CD4-positive, alpha-beta T cell treated with Interferon gamma for 1 hour (primary cell): Measurements from ENCODE around the gene ABCC3.

Source experiments
- DNase-seq: peaks from one replicate; pipeline ENCODE4 v3.0.0-alpha.2; 2020

ABCC3 gene

GRCh38 chr17:50634224-50634914 is at the start of gene ABCC3:
TSS of gene ABCC3 (plus strand) at chr17:50634881. CDS start at chr17:50634937, 56 bp downstream.
- no peak for DNase-seq

- DNase-seq, result no peak
Measured at GRCh38 chr17:50585346-50585745, 49.3 kb upstream of the ABCC3 start.

- no peak for DNase-seq
Measured at GRCh38 chr17:50585891-50586290, 48.8 kb upstream of the ABCC3 start.

- DNase-seq, result no peak
Measured at GRCh38 chr17:50586421-50587247, 48.0 kb upstream of the ABCC3 start.

- no peak for DNase-seq
Measured at GRCh38 chr17:50587571-50587970, 47.1 kb upstream of the ABCC3 start.

GRCh38 chr17:50588391-50589049 is 46.2 kb upstream of the ABCC3 start:
- DNase-seq, result no peak

- no peak for DNase-seq
Measured at GRCh38 chr17:50589095-50589705, 45.5 kb upstream of the ABCC3 start.

- DNase-seq, result no peak
Measured at GRCh38 chr17:50590946-50591737, 43.5 kb upstream of the ABCC3 start.

- DNase-seq, result no peak
Measured at GRCh38 chr17:50593321-50593720, 41.4 kb upstream of the ABCC3 start.

GRCh38 chr17:50594128-50594823 is 40.4 kb upstream of the ABCC3 start:
- no peak for DNase-seq

GRCh38 chr17:50594892-50595291 is 39.8 kb upstream of the ABCC3 start:
- DNase-seq, result no peak

- DNase-seq, result no peak
Measured at GRCh38 chr17:50596191-50597037, 38.3 kb upstream of the ABCC3 start.

GRCh38 chr17:50598487-50598886 is 36.2 kb upstream of the ABCC3 start:
- DNase-seq, result no peak

GRCh38 chr17:50599606-50600005 is 35.1 kb upstream of the ABCC3 start:
- no peak for DNase-seq

GRCh38 chr17:50601823-50602375 is 32.8 kb upstream of the ABCC3 start:
- no peak for DNase-seq

GRCh38 chr17:50602836-50603235 is 31.8 kb upstream of the ABCC3 start:
- DNase-seq, result no peak

- no peak for DNase-seq
Measured at GRCh38 chr17:50603340-50603739, 31.3 kb upstream of the ABCC3 start.

GRCh38 chr17:50604513-50604912 is 30.2 kb upstream of the ABCC3 start:
- no peak for DNase-seq

GRCh38 chr17:50605429-50605828 is 29.3 kb upstream of the ABCC3 start:
- no peak for DNase-seq

GRCh38 chr17:50607522-50608175 is 27.0 kb upstream of the ABCC3 start:
- DNase-seq, result no peak
